GM18861 (cell line): ENCODE data around the gene FABP1.

Source experiments
- ATAC-seq: cut with Tn5 transposase; IDR thresholded peaks from one replicate; pipeline ENCODE4 v1.9.1; 2021; ENCODE audit not compliant: unreplicated experiment

Gene FABP1

DNA sequence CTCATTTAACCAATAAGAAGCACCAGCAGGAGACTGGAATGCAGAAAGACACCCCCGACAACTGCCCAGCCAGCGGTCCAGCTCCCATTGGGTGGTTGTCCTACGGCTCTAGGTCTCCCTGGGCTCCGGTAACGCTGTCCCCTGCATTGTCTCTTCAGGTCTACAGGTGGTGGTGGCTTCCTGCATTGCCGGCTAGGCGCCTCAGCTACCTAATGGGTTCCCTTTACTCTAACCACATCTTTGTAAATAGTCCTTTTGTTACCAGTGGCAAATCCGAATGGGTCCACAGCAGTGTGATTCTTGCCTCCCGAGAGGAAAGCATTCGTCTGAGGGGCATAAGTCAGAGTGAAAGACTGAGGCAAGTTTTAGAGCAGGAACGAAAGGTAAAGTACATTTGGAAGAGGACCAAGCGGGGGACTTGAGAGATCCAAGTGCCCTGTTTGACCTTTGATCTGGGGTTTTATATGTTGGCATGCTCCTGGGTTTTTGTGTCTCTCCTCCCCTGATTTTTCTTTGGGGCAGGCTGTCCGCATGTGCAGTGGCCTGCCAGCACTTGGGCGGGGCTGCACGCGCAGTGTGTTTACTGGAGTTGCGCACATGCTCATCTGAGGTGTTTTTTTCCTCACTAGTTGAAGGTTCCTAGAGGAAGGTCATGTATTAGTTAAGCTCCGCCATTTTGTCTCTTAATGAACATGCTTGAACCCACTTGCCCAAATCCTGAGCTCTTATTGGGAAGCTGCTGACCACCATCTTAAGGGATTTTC, 11.0 kb downstream of the FABP1 start:
- no peak for ATAC-seq

DNA sequence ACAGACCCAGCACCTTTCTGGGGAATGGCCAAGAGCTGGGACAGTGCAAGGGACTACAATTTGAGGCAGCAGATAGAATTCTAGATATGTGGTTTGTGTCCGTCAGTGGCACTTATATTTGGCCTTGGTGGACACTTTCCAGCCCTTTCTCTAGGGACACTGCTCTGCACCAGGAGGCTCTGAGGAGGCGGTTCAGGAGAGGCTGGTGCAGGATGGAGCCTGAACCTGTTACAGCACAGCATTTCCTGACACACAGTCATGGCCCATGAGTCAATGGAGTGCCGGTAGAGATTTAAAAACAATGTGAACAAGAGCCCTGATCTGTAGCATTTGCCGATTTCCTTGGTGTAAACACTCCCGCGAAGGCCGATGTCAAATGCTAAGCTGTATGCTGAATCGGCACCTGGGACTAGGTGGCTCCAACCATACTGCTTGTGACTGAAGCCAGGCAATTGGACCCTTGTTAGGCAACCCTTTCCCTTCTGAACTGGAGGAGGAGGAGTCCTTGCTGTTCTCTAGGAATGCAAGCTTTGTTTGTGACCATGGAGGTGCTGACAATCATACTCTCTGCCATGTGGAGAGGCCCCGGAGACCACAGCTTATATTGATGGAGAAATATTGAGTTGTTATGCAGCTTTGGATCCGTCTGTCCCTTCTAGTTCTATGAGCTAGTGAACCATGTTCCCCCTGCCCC, 11.9 kb downstream of the FABP1 start:
- no peak for ATAC-seq

DNA sequence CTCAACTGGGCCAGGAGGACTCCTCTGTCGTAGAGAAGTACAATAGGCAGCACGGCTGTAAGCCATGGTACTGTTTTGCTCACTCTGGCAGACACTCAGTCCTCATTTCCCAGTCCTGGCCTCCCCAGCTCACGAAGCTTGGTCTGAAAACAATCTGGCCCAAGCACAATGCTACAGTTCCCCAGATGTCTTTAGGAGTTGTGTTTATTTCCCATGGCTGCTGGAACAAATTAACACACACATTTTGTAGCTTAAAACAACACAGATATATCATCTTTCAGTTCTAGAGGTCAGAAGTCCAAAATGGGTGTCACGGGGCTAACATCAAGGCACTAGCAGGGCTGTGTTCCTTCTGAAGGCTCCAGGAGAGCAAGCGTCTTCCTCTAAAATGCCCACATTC, 13.0 kb downstream of the FABP1 start:
- ATAC-seq, result no peak

DNA sequence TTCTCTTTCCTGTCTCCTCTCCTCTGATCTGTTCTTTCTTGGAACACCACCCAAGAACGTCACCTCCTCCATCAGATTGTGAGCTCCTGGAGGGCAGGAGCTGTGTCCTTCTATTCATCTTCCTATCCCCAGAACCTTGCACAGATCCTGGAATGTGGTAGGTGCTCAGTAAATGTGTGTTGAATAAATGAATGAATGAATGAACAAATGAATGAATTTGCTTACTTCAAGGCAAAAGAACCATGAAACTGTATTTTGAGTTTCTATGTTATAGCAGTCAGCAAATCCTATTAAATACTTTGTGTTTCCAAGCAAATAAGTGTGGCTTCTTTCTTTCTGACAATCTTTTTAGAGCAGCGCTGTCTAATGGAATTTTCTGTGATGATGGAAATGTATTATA, 14.8 kb downstream of the FABP1 start:
- ATAC-seq, result no peak

DNA sequence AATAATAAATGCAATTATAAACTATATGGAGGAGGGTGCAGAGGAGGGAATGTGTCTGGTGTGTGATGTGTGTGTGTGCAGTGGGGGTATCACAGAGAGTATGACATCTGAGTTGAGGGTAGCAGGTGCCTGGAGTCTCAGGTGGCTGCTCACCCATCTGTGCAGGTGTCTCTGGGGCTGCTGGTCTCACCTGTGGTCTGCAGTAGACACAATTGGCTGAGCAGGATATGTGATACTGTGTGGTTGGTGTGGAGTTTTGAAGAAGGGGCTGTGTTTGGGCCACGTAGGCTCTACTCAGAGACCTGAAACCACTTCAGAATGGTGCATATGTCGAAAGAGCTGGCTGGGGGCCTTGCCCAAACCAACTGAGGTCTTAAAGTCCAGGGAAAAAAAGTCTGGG, 17.0 kb downstream of the FABP1 start:
- ATAC-seq, result no peak

DNA sequence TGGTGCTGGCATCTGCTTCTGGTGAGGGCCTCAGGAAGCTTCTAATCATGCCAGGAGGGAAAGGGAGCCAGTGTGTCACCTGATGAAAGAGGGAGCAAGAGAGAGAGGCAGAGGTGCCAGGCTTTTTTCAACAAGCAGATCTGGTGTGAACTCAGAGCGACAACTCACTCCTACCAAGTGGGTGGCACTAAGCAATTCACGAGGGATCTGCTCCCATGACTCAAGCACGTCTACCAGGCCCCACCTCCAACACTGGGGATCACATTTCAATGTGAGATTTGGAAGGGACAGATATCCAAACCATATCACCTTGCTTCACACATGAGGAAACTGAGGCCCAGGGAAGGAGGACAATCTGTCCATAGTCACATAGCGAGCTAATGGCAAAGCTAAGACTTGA, 19.1 kb downstream of the FABP1 start:
- no peak for ATAC-seq

DNA sequence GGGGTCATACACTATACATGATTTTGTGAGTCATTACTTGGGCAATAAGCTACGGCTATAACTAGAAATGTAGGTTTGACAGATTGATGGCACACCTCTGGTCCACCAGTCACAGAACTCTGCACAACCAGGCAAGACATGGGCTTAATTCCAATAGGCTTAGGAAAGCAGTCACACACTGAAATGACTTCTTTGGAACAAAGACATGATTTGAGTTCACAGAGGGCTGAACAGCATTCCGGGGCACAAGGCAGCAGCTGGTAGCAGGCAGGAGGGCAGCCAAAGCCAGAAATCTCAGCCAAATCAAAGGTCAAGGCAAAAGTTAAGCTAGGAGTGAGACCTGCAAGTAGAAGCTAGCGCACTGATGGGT, 27.4 kb downstream of the FABP1 start:
- no peak for ATAC-seq

DNA sequence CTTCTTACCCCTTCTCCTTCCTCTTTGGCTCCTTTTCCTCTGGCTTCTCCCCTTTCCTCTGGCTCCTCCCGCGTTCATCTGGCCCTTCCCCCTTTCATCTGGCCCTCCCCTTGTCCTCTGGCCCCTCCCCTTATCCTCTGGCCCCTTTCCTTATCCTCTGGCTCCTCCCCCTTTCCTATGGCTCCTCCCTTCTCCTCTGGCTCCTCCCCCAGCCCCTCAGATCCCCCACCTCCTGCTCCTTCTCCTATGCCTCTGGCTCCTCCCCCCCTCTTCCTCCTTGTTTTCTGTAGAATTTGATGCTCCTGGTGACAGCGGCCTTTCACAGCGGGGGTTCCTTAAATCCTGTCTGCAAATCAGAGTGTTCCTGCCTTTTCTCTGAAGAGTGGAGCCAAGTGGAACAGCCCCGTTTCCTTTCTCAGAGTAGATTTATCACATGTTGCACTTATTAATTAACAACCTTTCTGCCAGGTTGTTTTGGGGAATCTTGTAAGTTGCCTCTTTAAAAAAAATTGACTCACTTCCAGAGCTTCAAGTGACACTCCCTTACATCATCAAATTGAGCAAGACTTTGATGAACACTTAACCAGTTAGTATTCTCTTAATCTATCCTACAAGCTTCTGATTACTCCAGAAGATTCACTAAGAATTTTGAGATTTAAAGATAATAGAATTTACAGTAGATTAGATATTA, 27.9 kb downstream of the FABP1 start:
- no peak for ATAC-seq

DNA sequence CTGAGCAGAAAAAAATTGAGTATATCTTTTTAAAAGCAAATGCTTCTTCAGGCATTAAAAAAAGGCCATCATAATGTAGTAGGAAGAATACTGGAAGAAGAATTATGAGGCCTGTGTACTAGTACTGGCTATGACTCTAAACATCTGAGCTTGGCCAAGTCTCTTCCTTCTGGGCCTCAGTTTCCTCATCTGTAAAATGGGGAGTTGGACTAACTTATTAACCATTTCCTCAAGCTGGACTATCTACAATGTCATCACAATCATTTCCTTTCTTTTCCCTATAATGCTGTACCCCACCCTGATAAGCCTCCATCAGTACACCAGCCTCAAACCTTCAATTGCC, 29.3 kb downstream of the FABP1 start:
- no peak for ATAC-seq

DNA sequence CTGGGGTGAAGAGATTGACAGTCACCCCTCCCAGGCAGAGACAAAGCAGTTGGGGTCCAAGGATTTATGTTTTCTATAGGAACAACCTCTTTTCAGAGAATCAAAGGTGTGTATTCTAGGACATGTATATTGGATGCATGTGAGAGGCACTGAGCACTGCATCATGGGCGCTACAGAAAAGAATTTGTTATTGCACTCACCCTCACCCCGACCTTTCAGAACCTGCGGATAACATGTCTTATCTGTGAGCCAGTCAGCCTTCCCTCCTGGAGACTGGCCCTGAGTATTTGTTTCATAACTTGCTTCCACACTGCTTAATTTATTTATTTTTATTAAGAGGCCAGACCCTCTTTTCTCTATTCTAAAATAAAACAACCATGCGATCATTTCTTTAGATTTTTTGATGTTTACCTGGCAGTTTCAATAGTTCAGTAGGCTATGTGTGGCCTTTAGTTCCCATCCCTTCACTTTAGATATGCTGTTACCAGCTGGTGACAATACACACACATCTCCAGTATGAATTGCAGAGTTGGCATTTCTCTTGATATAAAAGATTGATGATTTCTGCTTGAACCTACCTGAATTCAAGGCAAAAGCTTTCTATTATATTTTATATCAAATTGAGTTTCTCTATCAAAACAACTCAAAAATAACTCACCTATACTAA, 29.8 kb downstream of the FABP1 start:
- no peak for ATAC-seq

DNA sequence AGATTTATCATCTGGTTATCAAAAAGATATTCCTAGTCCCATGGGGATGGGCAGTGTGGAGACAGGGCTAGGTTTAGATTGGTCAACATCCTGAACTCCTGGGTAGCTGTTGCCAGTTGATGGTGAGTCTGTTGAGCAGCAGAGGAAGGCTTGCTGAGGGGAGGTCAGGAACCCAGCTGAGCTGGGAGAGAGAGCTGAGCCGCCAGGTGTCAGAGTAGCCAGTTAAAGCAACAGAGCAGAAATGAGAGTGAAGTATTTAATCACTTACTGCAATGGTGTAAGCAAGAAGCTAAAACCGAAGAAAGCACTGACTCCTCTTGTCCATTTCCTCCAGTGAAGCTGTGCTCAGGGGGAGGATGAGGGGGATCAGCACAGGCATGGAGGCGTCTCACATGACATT, 30.7 kb downstream of the FABP1 start:
- no peak for ATAC-seq

DNA sequence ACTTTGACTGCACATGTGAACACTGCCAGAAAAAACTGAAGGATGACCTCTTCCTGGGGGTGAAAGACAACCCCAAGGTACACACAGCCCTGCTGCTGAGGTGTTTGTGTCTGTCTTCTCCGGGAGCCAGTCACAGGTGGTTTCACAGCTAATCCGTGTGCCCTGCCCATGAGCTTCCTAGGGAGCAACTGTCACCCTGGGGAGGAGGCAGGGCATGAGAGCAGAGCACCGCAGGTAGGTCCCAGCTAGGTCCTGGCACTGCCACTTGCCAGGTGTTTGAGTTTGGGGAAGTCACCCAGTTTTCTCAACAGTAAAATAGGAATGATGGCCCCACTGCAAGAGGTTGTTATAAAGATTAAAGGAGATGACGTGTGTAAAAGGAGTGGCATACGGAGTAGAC, 31.2 kb downstream of the FABP1 start:
- no peak for ATAC-seq

DNA sequence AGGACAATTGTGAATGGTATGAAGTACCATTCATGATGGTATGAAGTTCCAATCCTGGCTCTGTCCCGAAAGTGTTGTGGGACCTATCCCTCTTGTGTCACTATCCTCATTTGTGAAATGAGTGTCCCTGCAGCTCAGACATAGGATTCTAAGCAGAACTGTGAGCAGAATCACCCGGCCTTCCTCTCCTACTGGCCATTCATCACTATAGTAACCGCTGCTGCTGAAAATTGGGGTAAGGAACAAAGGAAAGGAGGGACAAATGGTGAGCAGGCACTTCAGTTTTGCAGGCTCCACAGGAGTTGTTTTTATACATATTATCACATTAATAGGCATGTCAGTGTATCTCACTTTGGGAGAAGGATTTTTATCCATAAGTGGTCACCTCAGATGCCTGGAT, 32.8 kb downstream of the FABP1 start:
- no peak for ATAC-seq

DNA sequence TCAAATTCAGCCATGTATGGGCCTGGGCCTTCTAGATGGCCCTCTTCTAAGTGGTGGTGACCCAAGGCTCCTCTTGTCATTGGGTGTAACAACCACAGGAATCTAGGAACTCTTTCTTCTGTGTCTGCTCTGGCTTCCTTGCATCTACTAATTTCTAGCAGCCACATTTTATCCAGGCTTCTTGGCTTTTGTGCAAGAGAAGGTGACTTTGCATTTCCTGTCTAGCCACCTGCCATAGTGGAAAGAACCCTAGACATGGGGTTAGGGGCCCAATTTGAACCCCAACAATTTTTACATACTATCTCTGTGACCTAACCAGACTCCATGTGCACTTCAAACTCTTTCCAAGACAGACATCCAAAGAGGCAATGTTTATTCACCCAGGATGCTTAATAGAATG, 35.1 kb downstream of the FABP1 start:
- no peak for ATAC-seq

DNA sequence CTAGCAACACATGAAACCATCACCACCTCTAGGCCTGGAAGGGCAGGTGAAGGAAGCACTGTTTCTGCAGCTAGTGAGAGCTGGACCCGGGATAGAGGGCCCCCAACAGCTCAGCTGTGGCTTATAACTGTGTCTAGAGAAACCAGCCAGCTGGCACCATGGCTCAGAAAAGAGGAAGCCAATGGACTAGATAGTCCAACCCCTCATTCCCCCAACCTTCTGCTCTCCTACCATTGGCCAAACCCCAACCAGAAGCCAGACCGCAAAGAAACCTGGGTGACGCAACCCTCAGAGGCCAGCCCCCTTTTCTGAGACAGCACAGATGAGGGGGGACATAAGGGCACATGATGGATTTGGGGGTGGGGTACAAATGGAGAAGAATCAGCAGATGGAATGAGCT, 35.9 kb downstream of the FABP1 start:
- no peak for ATAC-seq

DNA sequence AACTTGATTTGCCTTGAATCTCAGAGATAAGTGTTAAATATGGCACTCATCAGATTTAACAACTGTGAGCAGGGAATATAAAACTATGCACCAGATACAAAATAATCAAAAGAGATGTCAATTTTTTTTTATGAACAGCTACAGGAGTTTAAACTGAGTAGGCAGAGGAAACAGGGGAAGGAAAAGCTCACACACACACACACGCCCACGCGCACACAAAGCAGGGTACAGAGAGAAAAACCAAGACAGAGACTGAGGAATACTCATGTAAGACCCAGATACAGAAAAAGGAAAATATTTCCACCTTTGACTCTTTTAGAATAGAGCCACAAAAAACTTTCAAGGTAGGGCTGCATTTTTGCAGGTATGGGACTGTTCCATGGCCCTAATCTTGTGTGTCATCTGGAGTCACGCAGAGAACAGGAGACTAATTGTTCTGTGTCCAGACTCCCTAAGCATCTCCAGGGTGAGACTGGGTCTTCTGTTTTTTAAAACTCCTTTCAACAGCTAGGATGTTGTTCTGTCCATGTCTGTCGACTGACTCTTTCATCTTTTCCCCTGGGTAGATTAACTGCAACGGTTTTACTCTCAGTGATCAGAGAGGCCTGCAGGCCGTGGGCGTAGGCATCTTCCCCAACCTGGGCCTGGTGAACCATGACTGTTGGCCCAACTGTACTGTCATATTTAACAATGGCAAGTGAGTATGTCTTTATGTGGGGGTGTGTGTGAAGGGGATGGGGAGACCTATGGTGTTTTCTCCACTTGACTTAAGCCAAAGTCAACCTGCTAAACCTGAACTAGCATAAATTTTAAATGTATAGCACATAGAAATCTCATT, 37.2 kb downstream of the FABP1 start:
- no peak for ATAC-seq

DNA sequence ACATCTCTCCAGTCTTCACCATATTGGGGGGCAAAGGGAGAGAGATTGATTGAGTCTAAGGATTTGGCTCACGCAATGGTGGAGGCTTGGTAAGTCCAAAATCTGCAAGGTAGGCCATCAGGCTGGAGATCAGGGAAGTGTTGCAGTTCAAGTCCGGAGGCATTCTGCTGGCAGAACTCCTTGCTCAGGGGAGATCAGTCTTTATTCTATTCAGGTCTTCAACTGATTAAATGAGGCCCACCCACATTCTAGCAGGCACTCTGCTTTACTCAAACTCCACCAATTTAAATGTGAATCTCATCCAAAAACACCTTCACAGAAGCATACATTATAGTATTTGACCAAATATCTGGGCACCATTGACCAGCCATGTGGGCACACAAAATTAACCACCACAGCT, 38.9 kb downstream of the FABP1 start:
- no peak for ATAC-seq

DNA sequence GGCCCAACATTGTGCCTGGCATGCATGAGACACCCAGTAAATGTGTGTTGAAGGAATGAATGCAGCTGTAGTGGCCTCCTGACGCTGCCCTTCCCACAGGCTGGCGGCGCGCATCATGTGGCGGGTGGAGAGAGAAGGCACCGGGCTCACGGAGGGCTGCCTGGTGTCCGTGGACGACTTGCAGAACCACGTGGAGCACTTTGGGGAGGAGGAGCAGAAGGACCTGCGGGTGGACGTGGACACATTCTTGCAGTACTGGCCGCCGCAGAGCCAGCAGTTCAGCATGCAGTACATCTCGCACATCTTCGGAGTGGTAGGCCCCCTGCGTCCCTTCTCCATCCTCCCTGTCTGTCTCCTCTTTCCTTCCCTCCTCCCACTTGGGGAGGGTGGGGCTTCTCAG, 40.1 kb downstream of the FABP1 start:
- no peak for ATAC-seq

DNA sequence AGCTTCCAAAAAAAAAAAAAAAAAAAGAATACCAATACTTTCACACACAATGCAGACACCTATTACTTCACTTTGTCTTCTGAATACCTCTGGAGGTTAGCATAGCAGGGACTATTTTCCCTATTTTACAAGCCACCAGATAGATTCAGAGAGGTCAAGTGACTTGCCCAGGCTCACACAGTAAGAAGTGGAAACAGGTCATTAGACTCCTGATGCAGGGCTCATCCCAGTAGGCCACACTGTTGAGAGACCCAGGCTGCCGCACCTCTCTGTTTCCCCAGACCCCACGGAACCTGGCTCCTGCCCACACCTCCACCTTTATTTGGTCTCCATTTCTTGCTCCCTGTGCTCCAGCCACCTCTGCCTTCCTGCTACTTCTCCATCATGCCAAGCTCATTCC, 40.8 kb downstream of the FABP1 start:
- ATAC-seq, result no peak

DNA sequence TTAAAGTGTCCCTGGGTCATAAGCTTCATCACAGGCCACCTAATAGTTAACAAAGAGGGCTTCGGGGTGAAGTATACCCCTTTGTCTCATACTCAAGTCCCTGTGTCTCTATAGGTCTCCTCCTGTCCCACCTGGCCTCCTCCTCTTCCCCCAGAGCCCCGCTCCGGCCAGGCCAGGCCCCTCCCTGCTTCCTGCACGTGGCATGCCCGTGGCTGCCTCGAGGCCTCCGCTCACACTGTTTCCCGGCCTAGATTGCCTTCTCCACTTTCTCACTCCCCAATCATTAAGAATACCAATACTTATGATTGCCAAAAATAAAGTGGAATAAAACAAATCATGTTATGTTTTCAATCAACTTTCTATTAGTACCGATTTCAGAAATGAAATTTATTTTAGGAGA, 41.5 kb downstream of the FABP1 start:
- ATAC-seq, result no peak

DNA sequence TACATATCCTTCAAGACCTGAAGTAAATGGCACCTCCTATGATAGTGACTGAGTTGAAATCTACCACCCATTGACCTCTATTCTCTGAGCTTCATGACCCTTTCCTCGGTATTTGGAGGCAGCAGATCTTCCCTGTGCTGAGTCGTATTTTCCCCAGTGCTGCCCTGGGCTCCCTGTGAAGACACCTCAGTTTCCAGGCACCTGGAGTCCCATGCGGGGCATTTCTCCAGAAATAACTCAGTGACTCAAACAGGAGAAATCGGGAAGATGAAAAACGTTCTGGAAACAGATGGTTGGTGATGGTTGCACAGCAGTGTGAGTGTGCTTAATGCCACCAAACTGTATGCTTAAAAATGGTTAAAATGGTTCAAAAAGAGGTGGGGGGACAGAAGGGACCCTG, 42.3 kb downstream of the FABP1 start:
- ATAC-seq, result no peak
